B cell (primary cell): ENCODE measurements around the gene TTLL1. TPM values are rescaled to one million over a fixed set of nuclear protein-coding genes. Genes with fewer than 3 reads are reported as not detected.
A peak's percentile ranks its signal among the peaks of the same experiment; 100 is the strongest.
"Not testable (repeated sequence)": the region's sequence is repeated elsewhere in the genome, so short reads cannot be mapped to it uniquely, and the experiment has no call there.

Source experiments
- ATAC-seq: fragments of 200-7000 bp; cut with Tn5 transposase; one replicate; pipeline ENCODE4 v1.10.0; 2021; ENCODE audit warnings: low read depth, mild to moderate bottlenecking, moderate number of reproducible peaks, moderate library complexity
- CTCF ChIA-PET: fragments of 350-600 bp; sonication (Branson Sonifier 250); formaldehyde crosslinking; loops from one replicate; lab custom pipeline; 2021; ENCODE audit warnings: antibody characterized with exemption, inconsistent platforms; lab: Charles Lee
- POLR2A ChIA-PET: fragments of 350-600 bp; sonication (Branson Sonifier 250); formaldehyde crosslinking; loops from one replicate; lab custom pipeline; 2021; ENCODE audit warnings: antibody characterized with exemption; lab: Charles Lee
- DNase-seq: peaks from one replicate; pipeline ENCODE4 v3.0.0; 2013
- H2AFZ ChIP-seq: 2 replicates; pipeline ENCODE4 v1.6.1; 2012; ENCODE audit warnings: mild to moderate bottlenecking, low read depth, low read length; ENCODE audit not compliant: insufficient read depth, poor library complexity, severe bottlenecking
- H3K27ac ChIP-seq, 2 donors: 1 replicate in 1 of 2; 2 replicates in 1 of 2; pipeline ENCODE4 v1.5.1; 2012 to 2013; ENCODE audit warnings: low read length in 2 of 2, mild to moderate bottlenecking in 2 of 2, moderate library complexity in 1 of 2
- H3K27me3 ChIP-seq, 4 experiments: fragments of 200-600 bp in 1 of 4; sonication (generic) in 1 of 4; replicated peaks in 1 of 4; 1 replicate in 2 of 4; 2 replicates in 2 of 4; pipeline versions ENCODE4 v1.6.1 to v1.7.0; 2013 to 2016; ENCODE audit warnings: low read length in 3 of 4, mild to moderate bottlenecking in 2 of 4, mixed read lengths in 1 of 4, moderate library complexity in 1 of 4; ENCODE audit not compliant: insufficient read depth in 4 of 4, control insufficient read depth in 3 of 4; ENCODE audit errors: control extremely low read depth in 1 of 4
- H3K36me3 ChIP-seq, 2 experiments: replicated peaks in 1 of 2; 1 replicate in 1 of 2; 2 replicates in 1 of 2; pipeline versions ENCODE4 v1.6.1 to v1.7.1; 2013; ENCODE audit warnings: low read length in 1 of 2; ENCODE audit not compliant: insufficient read depth in 2 of 2, control insufficient read depth in 1 of 2; ENCODE audit errors: control extremely low read depth in 1 of 2, extremely low read depth in 1 of 2
- H3K4me1 ChIP-seq, 2 donors: fragments of 200-600 bp in 1 of 2; sonication (generic) in 1 of 2; 1 replicate in 1 of 2; 2 replicates in 1 of 2; pipeline versions ENCODE4 v1.5.1 to v1.6.1; 2013 to 2017; ENCODE audit warnings: low read length in 2 of 2; ENCODE audit not compliant: control insufficient read depth in 2 of 2, insufficient read depth in 2 of 2
- H3K4me2 ChIP-seq: replicated peaks from 2 replicates; pipeline ENCODE3; 2012; ENCODE audit warnings: mild to moderate bottlenecking, low read depth, low read length; ENCODE audit not compliant: poor library complexity, severe bottlenecking
- H3K4me3 ChIP-seq, 5 experiments: fragments of 200-600 bp in 1 of 5; sonication (generic) in 1 of 5; 1 replicate in 3 of 5; 2 replicates in 2 of 5; pipeline versions ENCODE4 v1.5.1 to v1.7.0; 2011 to 2016; ENCODE audit warnings: low read length in 4 of 5, mild to moderate bottlenecking in 4 of 5, low read depth in 2 of 5, control low read depth in 1 of 5, moderate library complexity in 1 of 5; ENCODE audit not compliant: insufficient read depth in 1 of 5; ENCODE audit errors: control extremely low read depth in 1 of 5, extremely low read depth in 1 of 5
- H3K79me2 ChIP-seq: fragments of 200-600 bp; sonication (generic); one replicate; pipeline ENCODE4 v1.6.0; 2016; ENCODE audit warnings: low read length; ENCODE audit not compliant: control insufficient read depth, insufficient read depth
- H3K9ac ChIP-seq: fragments of 200-600 bp; sonication (generic); 2 replicates; pipeline ENCODE4 v1.6.1; 2017; ENCODE audit warnings: mild to moderate bottlenecking, low read length, moderate library complexity
- H3K9me3 ChIP-seq, 3 donors: one replicate each; pipeline versions ENCODE4 v1.6.1 to v1.7.1; 2013; ENCODE audit warnings: low read length in 2 of 3; ENCODE audit not compliant: control insufficient read depth in 2 of 3, insufficient read depth in 1 of 3; ENCODE audit errors: control extremely low read depth in 1 of 3
- H4K20me1 ChIP-seq: 2 replicates; pipeline ENCODE4 v1.6.0; 2012; ENCODE audit warnings: mild to moderate bottlenecking, low read length; ENCODE audit not compliant: insufficient read depth, control insufficient read depth, poor library complexity, severe bottlenecking
- H3K27ac Mint-ChIP-seq: one replicate; pipeline ENCODE4 v1.8.0; 2021; ENCODE audit warnings: mixed read lengths
- H3K27me3 Mint-ChIP-seq: one replicate; pipeline ENCODE4 v1.8.0; 2021; ENCODE audit warnings: mixed read lengths
- H3K4me1 Mint-ChIP-seq: one replicate; pipeline ENCODE4 v1.8.0; 2021; ENCODE audit warnings: mixed read lengths
- H3K4me3 Mint-ChIP-seq: one replicate; pipeline ENCODE4 v1.8.0; 2021; ENCODE audit warnings: mixed read lengths
- H3K9me3 Mint-ChIP-seq: one replicate; pipeline ENCODE4 v1.8.0; 2022; ENCODE audit warnings: mixed read lengths; ENCODE audit not compliant: insufficient read depth
- EZH2 ChIP-seq: IDR thresholded peaks from 2 replicates; pipeline ENCODE4 v1.6.1; 2012; ENCODE audit warnings: borderline replicate concordance, low read depth, mild to moderate bottlenecking, moderate library complexity, low read length; ENCODE audit not compliant: insufficient read depth, poor library complexity, severe bottlenecking
- WGBS: methylation state at CpG from one replicate; pipeline ENCODE4 v1.1.5; 2013; ENCODE audit warnings: missing lambda C conversion rate; ENCODE audit not compliant: insufficient coverage; 5-methylcytosine and 5-hydroxymethylcytosine counted together
- intact Hi-C: fragments of 100-400 bp; cut with micrococcal nuclease; formaldehyde crosslinking; loops from one replicate; pipeline ENCODE4 v1.10.0; 2022
- polyA plus RNA-seq: library from polyadenylated mRNA; depleted of rRNA; stranded (reverse); fragments of >200 nt; gene quantifications from 2 replicates; pipeline ENCODE4 v1.2.3, GENCODE V29; 2012
- total RNA-seq, 2 donors: library from RNA; stranded (reverse); fragments of 120-200 nt in 1 of 2; gene quantifications; 1 replicate in 1 of 2; 2 replicates in 1 of 2; pipeline versions ENCODE4 v1.2.3 to v1.2.4, GENCODE V29; 2013 to 2022
- TF ChIP-seq, protein P1 (sequence below): fragments of 200-600 bp; IDR thresholded peaks from one replicate; pipeline ENCODE4 v1.8.0; 2022; ENCODE audit warnings: antibody characterized with exemption, mild to moderate bottlenecking

Gene TTLL1
- total and polyA plus RNA-seq, 2 donors (not counting 1 experiment from before 2014, with no cell fraction given) = 3.0 to 3.3 TPM

DNA sequence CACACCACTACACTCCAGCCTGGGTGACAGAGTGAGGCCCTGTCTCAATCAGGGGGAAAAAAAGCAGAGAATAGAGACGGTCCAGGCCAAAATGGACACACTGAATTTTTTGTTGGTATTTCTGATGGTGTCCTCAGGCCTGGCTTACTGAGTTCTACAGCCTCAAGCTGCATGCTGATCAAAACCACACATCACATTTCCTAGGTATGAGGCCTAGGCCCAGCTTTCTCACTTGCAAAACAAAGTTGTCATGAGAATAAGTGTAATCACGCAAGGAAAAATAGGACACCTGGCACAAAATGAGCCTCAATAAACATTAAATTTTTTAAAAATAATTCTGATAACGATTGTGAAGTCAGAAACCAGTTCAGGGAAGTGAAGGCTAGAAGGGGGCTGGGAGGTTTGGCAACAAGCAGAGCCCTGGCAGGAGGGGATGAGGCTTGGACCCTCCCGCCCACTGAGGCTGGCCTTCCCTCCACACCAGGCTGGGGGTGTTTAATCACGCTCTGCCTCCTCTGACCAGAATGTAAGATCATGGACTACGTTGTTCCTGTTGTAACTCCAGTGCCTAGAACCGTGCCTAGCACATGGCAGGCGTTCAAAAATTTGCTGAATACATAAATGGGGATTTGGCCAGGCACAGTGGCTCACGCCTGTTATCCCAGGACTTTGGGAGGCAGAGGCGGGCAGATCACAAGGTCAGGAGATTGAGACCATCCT is 92.4 kb downstream of the TTLL1 start:
- no peak overlapping the region for H3K4me3 ChIP-seq
- no peaks in the 10 kb centered on the region for H3K27me3 Mint-ChIP-seq
- peaks cover 76% of the 10 kb centered on the region for H3K4me1 Mint-ChIP-seq
- ChIA-PET POLR2A (no interaction called here), CTCF (interaction anchor here (1.2 kb wide), 1 partner anchor 58 kb away, joined by 3 read pairs; no protein-coding TSS in a partner anchor)
- peaks cover 86% of the 10 kb centered on the region for H4K20me1 ChIP-seq
- intact Hi-C loops = no loop called here
- H3K9me3 ChIP-seq = peaks cover 0 to 16% (median 4%) of the 10 kb centered on the region in 3 donors
- no peaks in the 10 kb centered on the region for H3K27me3 ChIP-seq
- peaks cover 29 to 63% of the 10 kb centered on the region in 2 donors for H3K4me1 ChIP-seq
- TF ChIP-seq EZH2 = no peak
- TF ChIP-seq, protein P1, sequence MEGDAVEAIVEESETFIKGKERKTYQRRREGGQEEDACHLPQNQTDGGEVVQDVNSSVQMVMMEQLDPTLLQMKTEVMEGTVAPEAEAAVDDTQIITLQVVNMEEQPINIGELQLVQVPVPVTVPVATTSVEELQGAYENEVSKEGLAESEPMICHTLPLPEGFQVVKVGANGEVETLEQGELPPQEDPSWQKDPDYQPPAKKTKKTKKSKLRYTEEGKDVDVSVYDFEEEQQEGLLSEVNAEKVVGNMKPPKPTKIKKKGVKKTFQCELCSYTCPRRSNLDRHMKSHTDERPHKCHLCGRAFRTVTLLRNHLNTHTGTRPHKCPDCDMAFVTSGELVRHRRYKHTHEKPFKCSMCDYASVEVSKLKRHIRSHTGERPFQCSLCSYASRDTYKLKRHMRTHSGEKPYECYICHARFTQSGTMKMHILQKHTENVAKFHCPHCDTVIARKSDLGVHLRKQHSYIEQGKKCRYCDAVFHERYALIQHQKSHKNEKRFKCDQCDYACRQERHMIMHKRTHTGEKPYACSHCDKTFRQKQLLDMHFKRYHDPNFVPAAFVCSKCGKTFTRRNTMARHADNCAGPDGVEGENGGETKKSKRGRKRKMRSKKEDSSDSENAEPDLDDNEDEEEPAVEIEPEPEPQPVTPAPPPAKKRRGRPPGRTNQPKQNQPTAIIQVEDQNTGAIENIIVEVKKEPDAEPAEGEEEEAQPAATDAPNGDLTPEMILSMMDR = no peak
- WGBS = 95% methylated on average over 8 of the region's 10 CpGs
- no peak overlapping the region for H3K4me2 ChIP-seq
- ATAC-seq (no peak), DNase-seq (no peak)
- no peak overlapping the region for H3K27ac ChIP-seq
- H3K79me2 ChIP-seq = peaks cover 99% of the 10 kb centered on the region
- peaks cover 0 to 5% of the 10 kb centered on the region in 2 experiments for H3K36me3 ChIP-seq
- no peak overlapping the region for H3K9ac ChIP-seq
- H2AFZ ChIP-seq = no peak overlapping the region
- no peak overlapping the region for H3K4me3 Mint-ChIP-seq
- no peaks in the 10 kb centered on the region for H3K9me3 Mint-ChIP-seq
- no peak overlapping the region for H3K27ac Mint-ChIP-seq

- H2AFZ ChIP-seq, H3K9me3 Mint-ChIP-seq, H3K27me3 ChIP-seq, H3K36me3 ChIP-seq, ATAC-seq, H3K27ac ChIP-seq, POLR2A ChIA-PET, DNase-seq, H3K4me3 ChIP-seq, intact Hi-C loops, H3K4me2 ChIP-seq, H3K27me3 Mint-ChIP-seq: not testable (repeated sequence)
- 77% methylated on average over 5 of the region's 7 CpGs for WGBS
- CTCF ChIA-PET = interaction anchor here (0.8 to 0.9 kb wide), 2 partner anchors 18 to 38 kb away, joined by 3 read pairs; no protein-coding TSS in a partner anchor
- Histone ChIP-seq H3K9me3 (peaks cover 0 to 16% (median 4%) of the 10 kb centered on the region in 3 donors), H3K79me2 (peaks cover 99% of the 10 kb centered on the region), H3K4me1 (peaks cover 18 to 54% of the 10 kb centered on the region in 2 donors), H3K9ac (peak overlapping the region; percentile 3), H4K20me1 (peaks cover 85% of the 10 kb centered on the region)
- Mint-ChIP-seq H3K27ac (peak overlapping the region; percentile 54), H3K4me3 (peak overlapping the region; percentile 40), H3K4me1 (peaks cover 70% of the 10 kb centered on the region)
Observed at GRCh38 chr22:42995654-42996053, 93.5 kb downstream of the TTLL1 start.
